CD4-positive, alpha-beta T cell treated with Interleukin-12 subunit alpha and Interleukin-12 subunit beta, for 1 hour (primary cell): ENCODE measurements around the gene TLCD3A.
"Not testable (repeated sequence)": the region's sequence is repeated elsewhere in the genome, so short reads cannot be mapped to it uniquely, and the experiment has no call there.

ENCODE experiments used
- DNase-seq: peaks from one replicate; pipeline ENCODE4 v3.0.0-alpha.2; 2020

TLCD3A gene

DNA sequence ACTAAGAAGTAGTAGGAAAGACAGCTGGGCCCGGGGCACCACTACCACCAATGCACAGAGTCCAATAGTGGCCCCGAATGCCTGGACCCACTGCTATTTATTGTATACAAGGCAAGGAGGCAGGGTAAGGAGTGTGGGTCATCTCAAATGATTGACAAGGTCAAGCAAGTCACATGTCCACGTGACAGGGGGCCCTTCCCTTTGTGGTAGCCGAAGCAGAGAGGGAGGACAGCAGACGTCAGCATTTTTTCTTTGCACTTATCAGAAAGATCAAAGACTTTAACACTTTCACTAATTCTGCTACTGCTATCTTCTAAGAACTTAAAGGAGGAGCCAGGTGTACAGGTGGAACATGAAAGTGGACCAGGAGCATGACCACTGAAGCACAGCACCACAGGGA lies 24.3 kb upstream of the TLCD3A start:
- DNase-seq, result no peak

DNA sequence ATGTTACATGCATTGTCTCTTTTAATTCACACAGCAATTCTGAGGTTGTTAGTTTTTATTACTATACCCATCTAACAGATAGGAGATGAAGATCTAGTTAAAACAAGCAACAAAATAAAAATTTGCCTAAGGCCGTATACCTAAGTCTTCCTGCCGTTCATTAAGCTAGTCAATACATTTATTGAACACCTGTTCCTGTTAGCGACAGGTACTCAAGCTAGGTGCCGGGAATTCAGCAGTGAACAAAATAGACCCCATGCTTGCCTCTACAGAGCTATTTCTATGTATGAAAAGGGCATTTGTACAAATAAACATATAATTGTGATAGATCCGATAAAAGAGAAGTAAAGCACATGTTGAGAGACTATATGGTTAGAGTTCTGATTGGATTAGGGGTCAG lies 14.3 kb upstream of the TLCD3A start:
- no peak for DNase-seq

- DNase-seq, result no peak
These were observed 11.5 kb upstream of the TLCD3A start for GRCh38 chr17:720706-721539.

- DNase-seq, result no peak
These were observed 10.9 kb upstream of the TLCD3A start for GRCh38 chr17:721540-721937.

GRCh38 chr17:725084-725483 lies 7.3 kb upstream of the TLCD3A start:
- no peak for DNase-seq

DNA sequence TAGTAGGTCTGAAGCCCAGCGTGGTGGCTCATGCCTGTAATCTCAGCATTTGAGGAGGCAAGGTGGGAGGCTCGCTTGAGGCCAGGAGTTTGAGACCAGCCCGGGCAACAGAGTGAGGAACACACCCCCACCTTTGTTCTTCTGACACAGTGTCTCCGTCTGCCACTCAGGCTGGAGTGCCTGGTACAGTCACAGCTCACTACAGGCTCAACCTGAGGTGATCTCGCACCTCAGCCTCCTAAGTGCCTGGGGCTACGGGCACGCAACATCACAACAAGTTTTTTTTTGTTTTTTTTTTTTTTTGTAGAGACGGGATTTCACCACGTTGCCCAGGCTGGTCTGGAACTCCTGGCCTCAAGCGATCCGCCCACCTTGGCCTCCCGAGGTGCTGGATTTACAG lies 6.7 kb upstream of the TLCD3A start:
- DNase-seq, result no peak

- no peak for DNase-seq
These were observed 6.0 kb upstream of the TLCD3A start for GRCh38 chr17:726271-726919.

DNA sequence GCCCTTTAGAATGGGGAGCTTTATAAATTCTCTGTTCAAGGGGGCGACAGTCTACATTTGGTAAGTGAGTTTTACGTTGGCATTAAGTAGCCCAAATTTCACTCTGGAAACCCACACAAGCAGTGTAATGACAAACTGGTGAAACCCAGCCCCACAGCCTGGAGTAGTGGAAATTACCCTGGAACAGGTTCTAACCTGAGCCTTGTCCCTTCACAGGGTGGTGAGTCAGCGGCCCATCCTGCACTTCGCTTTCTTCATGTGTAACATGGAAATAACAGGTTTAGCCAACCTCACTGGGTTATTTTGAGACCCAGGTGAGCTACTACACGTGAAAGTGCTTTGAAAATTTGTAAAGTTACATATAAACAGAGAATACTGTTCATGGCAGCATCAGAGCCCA lies 3.5 kb upstream of the TLCD3A start:
- DNase-seq, result no peak

GRCh38 chr17:731644-732066 lies 741 bp upstream of the TLCD3A start:
- no peak for DNase-seq

GRCh38 chr17:732902-733720 lies 715 bp downstream of the TLCD3A start:
- no peak for DNase-seq

- no peak for DNase-seq
These were observed 1.3 kb downstream of the TLCD3A start for GRCh38 chr17:733743-734142.

DNA sequence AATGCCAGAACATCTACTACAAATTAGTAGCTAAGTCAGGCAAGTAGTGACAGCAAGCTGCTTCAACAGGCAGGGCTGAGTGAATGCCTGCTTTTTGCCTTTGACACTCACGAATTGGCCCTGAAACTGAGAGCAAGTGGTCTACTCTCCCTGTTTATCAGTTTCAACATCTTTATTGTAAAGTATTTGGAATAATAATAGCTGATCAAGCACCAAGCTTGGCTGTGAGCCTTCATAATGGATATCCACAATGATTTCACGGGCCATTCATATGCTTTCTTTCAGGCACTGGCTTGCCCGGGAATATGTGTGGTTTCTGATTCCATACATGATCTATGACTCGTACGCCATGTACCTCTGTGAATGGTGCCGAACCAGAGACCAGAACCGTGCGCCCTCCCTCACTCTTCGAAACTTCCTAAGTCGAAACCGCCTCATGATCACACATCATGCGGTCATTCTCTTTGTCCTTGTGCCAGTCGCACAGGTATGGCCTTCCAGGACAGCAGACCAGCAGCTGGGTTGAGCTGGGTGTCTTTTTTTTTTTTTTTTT lies 5.2 kb downstream of the TLCD3A start:
- DNase-seq, result no peak

DNA sequence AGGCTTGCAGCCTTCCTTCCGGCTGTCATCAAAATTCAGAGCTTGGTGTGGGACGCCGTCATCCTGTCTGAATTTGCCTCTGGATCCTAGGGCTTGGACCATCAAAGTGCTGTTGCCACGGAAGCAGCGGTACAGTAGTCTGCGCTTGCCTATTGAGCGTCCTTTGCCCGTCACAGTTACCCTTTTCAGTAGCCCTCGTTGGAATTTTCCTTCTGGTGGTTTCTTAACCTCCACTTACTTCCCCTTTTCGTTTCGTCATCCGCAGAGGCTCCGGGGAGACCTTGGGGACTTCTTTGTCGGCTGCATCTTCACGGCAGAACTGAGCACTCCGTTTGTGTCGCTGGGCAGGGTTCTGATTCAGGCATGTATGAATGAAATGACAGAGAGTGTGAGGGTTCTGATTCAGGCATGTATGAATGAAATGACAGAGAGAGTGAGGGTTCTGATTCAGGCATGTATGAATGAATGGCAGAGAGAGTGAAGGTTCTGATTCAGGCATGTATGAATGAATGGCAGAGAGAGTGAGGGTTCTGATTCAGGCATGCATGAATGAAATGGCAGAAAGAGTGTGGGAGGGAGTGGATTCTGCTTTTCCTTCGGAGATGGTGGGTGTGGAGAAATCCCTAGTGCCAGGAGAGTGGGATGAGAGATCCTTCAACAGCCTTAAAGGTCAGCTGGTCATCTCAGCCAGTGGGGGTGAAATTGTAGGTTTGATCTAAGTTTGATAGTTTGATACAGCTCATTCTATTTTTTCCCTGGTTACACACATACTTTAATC lies 8.0 kb downstream of the TLCD3A start:
- peak; percentile 33 for DNase-seq

GRCh38 chr17:742147-742793 lies 9.9 kb downstream of the TLCD3A start:
- no peak for DNase-seq

GRCh38 chr17:743139-743538 lies 10.7 kb downstream of the TLCD3A start:
- DNase-seq, result no peak

DNA sequence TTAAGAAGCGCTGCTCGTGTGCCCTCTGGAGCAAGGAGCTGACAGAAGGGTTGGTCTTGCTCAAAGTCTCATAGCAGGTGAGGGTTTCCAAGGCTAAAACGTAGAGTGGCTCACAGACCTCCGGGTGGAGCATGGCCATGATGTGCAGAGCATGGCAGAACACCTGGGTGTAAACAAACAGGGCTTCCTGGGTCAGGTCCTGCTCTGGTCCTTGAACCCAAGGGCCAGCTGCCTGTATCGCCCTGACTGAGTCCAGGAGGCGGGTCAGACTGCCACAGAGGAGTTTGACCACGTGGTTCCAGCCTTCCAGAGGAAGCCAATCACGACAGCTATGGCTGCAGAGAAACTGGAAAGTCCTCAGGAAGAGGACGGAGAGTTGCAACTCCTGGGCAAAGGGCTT lies 12.5 kb downstream of the TLCD3A start:
- DNase-seq, result no peak

- no peak for DNase-seq
These were observed 13.0 kb downstream of the TLCD3A start for GRCh38 chr17:745406-745805.

GRCh38 chr17:746181-746580 lies 13.8 kb downstream of the TLCD3A start:
- no peak for DNase-seq

GRCh38 chr17:746783-747629 lies 14.6 kb downstream of the TLCD3A start:
- DNase-seq, result no peak

GRCh38 chr17:748604-749003 lies 16.2 kb downstream of the TLCD3A start:
- DNase-seq, result not testable (repeated sequence)

DNA sequence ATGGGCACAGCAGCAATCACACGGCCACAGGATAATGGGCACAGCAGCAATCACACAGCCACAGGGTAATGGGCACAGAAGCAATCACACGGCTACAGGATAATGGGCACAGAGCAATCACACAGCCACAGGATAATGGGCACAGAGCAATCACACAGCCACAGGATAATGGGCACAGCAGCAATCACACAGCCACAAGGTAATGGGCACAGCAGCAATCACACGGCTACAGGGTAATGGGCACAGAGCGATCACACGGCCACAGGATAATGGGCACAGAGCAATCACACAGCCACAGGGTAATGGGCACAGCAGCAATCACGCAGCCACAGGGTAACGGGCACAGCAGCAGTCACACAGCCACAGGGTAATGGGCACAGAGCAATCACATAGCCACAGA lies 17.0 kb downstream of the TLCD3A start:
- not testable (repeated sequence) for DNase-seq
